Mesendoderm (in vitro differentiated cells): ENCODE data around the gene RPRD1B.
A peak's percentile ranks its signal among the peaks of the same experiment; 100 is the strongest.

Experiments
- DNase-seq: peaks from one replicate; pipeline ENCODE4 v3.0.0; 2013
- H2AK5ac ChIP-seq: 2 replicates; pipeline ENCODE4 v1.6.1; 2013; ENCODE audit warnings: low read length, inconsistent platforms
- H2BK120ac ChIP-seq: 2 replicates; pipeline ENCODE4 v1.6.1; 2013; ENCODE audit warnings: low read depth, mild to moderate bottlenecking, low read length, moderate library complexity, mixed read lengths
- H2BK15ac ChIP-seq: replicated peaks from 2 replicates; pipeline ENCODE4 v1.6.1; 2013; ENCODE audit warnings: low read depth, mild to moderate bottlenecking, moderate library complexity
- H2BK5ac ChIP-seq: 2 replicates; pipeline ENCODE4 v1.6.1; 2013; ENCODE audit warnings: low read length, inconsistent platforms
- H3K18ac ChIP-seq: 2 replicates; pipeline ENCODE4 v1.6.1; 2013; ENCODE audit warnings: mild to moderate bottlenecking, low read length, mixed read lengths
- H3K23ac ChIP-seq: one replicate; pipeline ENCODE4 v1.6.1; 2013; ENCODE audit warnings: low read length
- H3K27ac ChIP-seq: 2 replicates; pipeline ENCODE4 v1.5.1; 2013; ENCODE audit warnings: low read depth, mild to moderate bottlenecking, inconsistent platforms, low read length, moderate library complexity
- H3K27me3 ChIP-seq: 2 replicates; pipeline ENCODE4 v1.6.1; 2013; ENCODE audit warnings: low read length, control low read depth, mild to moderate bottlenecking, inconsistent platforms; ENCODE audit not compliant: insufficient read depth, poor library complexity
- H3K36me3 ChIP-seq: 2 replicates; pipeline ENCODE4 v1.6.1; 2013; ENCODE audit warnings: low read length, inconsistent platforms; ENCODE audit not compliant: control insufficient read depth, insufficient read depth
- H3K4ac ChIP-seq: one replicate; pipeline ENCODE4 v1.6.1; 2013; ENCODE audit warnings: low read depth, mild to moderate bottlenecking, low read length, moderate library complexity
- H3K4me1 ChIP-seq: 2 replicates; pipeline ENCODE4 v1.6.1; 2013; ENCODE audit warnings: low read depth, low read length, inconsistent platforms; ENCODE audit not compliant: control insufficient read depth
- H3K4me2 ChIP-seq: 2 replicates; pipeline ENCODE4 v1.6.1; 2013; ENCODE audit warnings: low read length
- H3K4me3 ChIP-seq: 2 replicates; pipeline ENCODE4 v1.5.1; 2013; ENCODE audit warnings: mild to moderate bottlenecking, low read length
- H3K56ac ChIP-seq: one replicate; pipeline ENCODE4 v1.6.1; 2013; ENCODE audit warnings: low read length
- H3K79me1 ChIP-seq: 2 replicates; pipeline ENCODE4 v1.6.1; 2013; ENCODE audit warnings: low read length, inconsistent platforms
- H3K79me2 ChIP-seq: 2 replicates; pipeline ENCODE4 v1.6.1; 2013; ENCODE audit warnings: mild to moderate bottlenecking, low read length; ENCODE audit not compliant: control insufficient read depth, insufficient read depth
- H3K9ac ChIP-seq: 2 replicates; pipeline ENCODE4 v1.6.1; 2013; ENCODE audit warnings: low read length, inconsistent platforms
- H4K5ac ChIP-seq: one replicate; pipeline ENCODE4 v1.6.1; 2013; ENCODE audit warnings: low read length
- H4K8ac ChIP-seq: one replicate; pipeline ENCODE4 v1.6.1; 2013; ENCODE audit warnings: low read depth, mild to moderate bottlenecking, control low read depth, low read length, moderate library complexity
- WGBS: extraction: QIAGEN DNeasy Blood & Tissue Kit; methylation state at CpG from one replicate; pipeline ENCODE4 v1.1.7; 2013; ENCODE audit warnings: low lambda C conversion rate, missing lambda C conversion rate; ENCODE audit not compliant: insufficient coverage; ENCODE audit errors: extremely low coverage; 5-methylcytosine and 5-hydroxymethylcytosine counted together

Gene RPRD1B

GRCh38 chr20:38029453-38029852, 4.1 kb upstream of the RPRD1B start:
- Histone ChIP-seq H2BK120ac (no peak overlapping the region), H3K36me3 (no peaks in the 10 kb centered on the region), H3K9ac (no peak overlapping the region), H3K27ac (no peak overlapping the region), H3K23ac (no peak overlapping the region), H3K27me3 (no peaks in the 10 kb centered on the region), H3K4me2 (no peak overlapping the region), H3K79me2 (peaks cover 45% of the 10 kb centered on the region), H4K8ac (no peak overlapping the region), H3K56ac (no peak overlapping the region), H3K4me3 (no peak overlapping the region), H2AK5ac (no peak overlapping the region), H3K79me1 (peaks cover 27% of the 10 kb centered on the region), H3K4me1 (peaks cover 10% of the 10 kb centered on the region), H4K5ac (no peak overlapping the region), H3K18ac (no peak overlapping the region), H3K4ac (no peak overlapping the region), H2BK5ac (no peak overlapping the region), H2BK15ac (no peak overlapping the region)
- DNase-seq: no peak
- no CpG with 5 or more reads among the region's 3 CpGs for WGBS

GRCh38 chr20:38031957-38032356, 1.6 kb upstream of the RPRD1B start:
- Histone ChIP-seq H3K4me1 (peaks cover 13% of the 10 kb centered on the region), H3K79me1 (peaks cover 33% of the 10 kb centered on the region), H3K4me2 (peak overlapping the region; percentile 12), H3K4me3 (no peak overlapping the region), H2AK5ac (no peak overlapping the region), H3K36me3 (peaks cover 1% of the 10 kb centered on the region), H2BK5ac (no peak overlapping the region), H3K4ac (no peak overlapping the region), H2BK120ac (no peak overlapping the region), H3K27me3 (no peaks in the 10 kb centered on the region), H3K27ac (no peak overlapping the region), H2BK15ac (no peak overlapping the region), H4K8ac (no peak overlapping the region), H3K56ac (peak overlapping the region; percentile 59), H3K9ac (peak overlapping the region; percentile 96), H3K79me2 (peaks cover 53% of the 10 kb centered on the region), H3K18ac (no peak overlapping the region), H3K23ac (no peak overlapping the region), H4K5ac (no peak overlapping the region)
- no peak for DNase-seq
- WGBS: no CpG with 5 or more reads among the region's 3 CpGs

- Histone ChIP-seq H3K4me2 (peak overlapping the region; percentile 79), H3K23ac (no peak overlapping the region), H2AK5ac (no peak overlapping the region), H3K18ac (no peak overlapping the region), H3K9ac (peak overlapping the region; percentile 96), H4K5ac (peak overlapping the region; percentile 61), H3K27ac (no peak overlapping the region), H2BK5ac (no peak overlapping the region), H2BK120ac (no peak overlapping the region), H3K27me3 (no peaks in the 10 kb centered on the region), H3K36me3 (peaks cover 1% of the 10 kb centered on the region), H3K4ac (peak overlapping the region; percentile 82), H2BK15ac (no peak overlapping the region), H3K56ac (peak overlapping the region; percentile 99), H3K79me2 (peaks cover 58% of the 10 kb centered on the region), H3K4me3 (peak overlapping the region; percentile 42), H3K79me1 (peaks cover 35% of the 10 kb centered on the region), H4K8ac (no peak overlapping the region), H3K4me1 (peaks cover 13% of the 10 kb centered on the region)
- no CpG with 5 or more reads among the region's 28 CpGs for WGBS
- DNase-seq: no peak
Measured at GRCh38 chr20:38032585-38033329, 789 bp upstream of the RPRD1B start.

- Histone ChIP-seq H3K4ac (peak overlapping the region; percentile 29), H3K36me3 (peaks cover 1% of the 10 kb centered on the region), H2BK120ac (no peak overlapping the region), H3K79me2 (peaks cover 55% of the 10 kb centered on the region), H3K4me2 (peak overlapping the region; percentile 88), H3K18ac (no peak overlapping the region), H3K79me1 (peaks cover 32% of the 10 kb centered on the region), H2AK5ac (peak overlapping the region; percentile 75), H2BK5ac (peak overlapping the region; percentile 35), H3K4me1 (peaks cover 13% of the 10 kb centered on the region), H4K8ac (no peak overlapping the region), H3K4me3 (peak overlapping the region; percentile 89), H4K5ac (no peak overlapping the region), H3K27ac (no peak overlapping the region), H3K23ac (peak overlapping the region; percentile 59), H3K56ac (peak overlapping the region; percentile 99), H3K27me3 (no peaks in the 10 kb centered on the region), H3K9ac (peak overlapping the region; percentile 96), H2BK15ac (no peak overlapping the region)
- no peak for DNase-seq
- WGBS: no CpG with 5 or more reads among the region's 14 CpGs
Measured at GRCh38 chr20:38034108-38034649, 633 bp downstream of the RPRD1B start.

- Histone ChIP-seq H3K23ac (no peak overlapping the region), H3K4me3 (no peak overlapping the region), H2BK15ac (no peak overlapping the region), H2BK120ac (no peak overlapping the region), H3K27ac (no peak overlapping the region), H3K4me1 (peaks cover 13% of the 10 kb centered on the region), H2BK5ac (no peak overlapping the region), H4K8ac (no peak overlapping the region), H3K79me2 (peaks cover 52% of the 10 kb centered on the region), H3K79me1 (peaks cover 32% of the 10 kb centered on the region), H3K9ac (peak overlapping the region; percentile 96), H3K4ac (no peak overlapping the region), H3K18ac (no peak overlapping the region), H3K36me3 (peaks cover 1% of the 10 kb centered on the region), H2AK5ac (no peak overlapping the region), H3K56ac (peak overlapping the region; percentile 78), H3K4me2 (no peak overlapping the region), H3K27me3 (no peaks in the 10 kb centered on the region), H4K5ac (no peak overlapping the region)
- no peak for DNase-seq
- WGBS: no CpG with 5 or more reads among the region's 6 CpGs
Measured at GRCh38 chr20:38034961-38035360, 1.4 kb downstream of the RPRD1B start.
